ENCODE results near the gene EEF1A2. TPM values are rescaled to one million over a fixed set of nuclear protein-coding genes. Genes with fewer than 3 reads are reported as not detected.

Gene EEF1A2
- total and polyA plus RNA-seq, 2 experiments from 2014 or later = 1.3 to 37.1 TPM

DNA sequence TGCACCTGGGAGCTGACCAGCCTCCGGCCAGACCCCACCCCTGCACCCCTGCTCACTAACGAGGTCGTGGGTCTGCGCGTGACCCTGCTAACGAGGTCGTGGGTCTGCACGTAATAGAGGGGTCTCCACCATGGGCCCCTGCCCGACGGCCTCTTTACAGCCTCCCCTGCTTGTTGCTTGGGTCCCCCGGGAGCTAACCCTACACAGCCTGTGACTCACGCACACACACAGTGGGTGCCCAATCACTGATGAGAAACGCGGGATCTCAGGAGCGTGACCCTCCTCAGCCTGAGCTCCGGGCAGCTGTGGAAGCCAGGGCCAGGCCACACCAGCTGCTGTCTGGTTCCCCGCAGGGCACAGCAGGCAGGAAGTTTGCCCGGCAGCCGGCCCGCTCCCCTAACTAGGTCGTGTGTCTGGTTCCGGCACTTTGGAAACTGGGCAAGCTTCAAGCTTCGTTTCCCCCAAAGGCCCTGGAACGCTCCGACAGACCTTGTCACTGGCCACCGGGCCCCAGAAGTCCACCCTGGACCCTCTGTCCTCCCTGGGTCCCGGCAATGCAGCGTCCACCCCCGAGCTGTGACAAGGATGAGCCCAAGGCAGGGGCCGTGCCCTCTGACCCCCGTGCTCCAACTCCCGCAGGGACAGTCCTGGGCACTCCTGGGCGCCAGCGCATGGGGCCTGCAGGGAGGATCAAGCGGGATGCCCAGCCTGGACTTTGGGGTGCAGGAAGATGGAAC lies 37.5 kb upstream of the EEF1A2 start:
- H3K4me2 ChIP-seq = no peak overlapping the region
- TF ChIP-seq JUNB (IDR thresholded peaks at IDR 0.05; ENCODE audit: unreplicated experiment) (no peak), CREB1 (CRISPR knock-in tag; IDR thresholded peaks at IDR 0.05; ENCODE audit: low read depth) (no peak), ZNF114 (CRISPR knock-in tag; IDR thresholded peaks at IDR 0.05) (no peak), EZH2phosphoT487 (IDR thresholded peaks at IDR 0.05; ENCODE audit: unreplicated experiment) (no peak), ETS1 (IDR thresholded peaks at IDR 0.05) (no peak), REST (IDR thresholded peaks at IDR 0.05; ENCODE audit: unreplicated experiment) (no peak), ZNF331 (CRISPR knock-in tag; IDR thresholded peaks at IDR 0.05; ENCODE audit: low read depth) (no peak), EZH2 (IDR thresholded peaks at IDR 0.05; ENCODE audit: low read depth, unreplicated experiment) (no peak), NANOG (IDR thresholded peaks at IDR 0.05; ENCODE audit: borderline replicate concordance) (no peak), STAT1 (IDR thresholded peaks at IDR 0.05; ENCODE audit: unreplicated experiment) (no peak), POLR2AphosphoS5 (IDR thresholded peaks at IDR 0.05; ENCODE audit: low read depth) (no peak)
- TF ChIP-seq, protein P1, sequence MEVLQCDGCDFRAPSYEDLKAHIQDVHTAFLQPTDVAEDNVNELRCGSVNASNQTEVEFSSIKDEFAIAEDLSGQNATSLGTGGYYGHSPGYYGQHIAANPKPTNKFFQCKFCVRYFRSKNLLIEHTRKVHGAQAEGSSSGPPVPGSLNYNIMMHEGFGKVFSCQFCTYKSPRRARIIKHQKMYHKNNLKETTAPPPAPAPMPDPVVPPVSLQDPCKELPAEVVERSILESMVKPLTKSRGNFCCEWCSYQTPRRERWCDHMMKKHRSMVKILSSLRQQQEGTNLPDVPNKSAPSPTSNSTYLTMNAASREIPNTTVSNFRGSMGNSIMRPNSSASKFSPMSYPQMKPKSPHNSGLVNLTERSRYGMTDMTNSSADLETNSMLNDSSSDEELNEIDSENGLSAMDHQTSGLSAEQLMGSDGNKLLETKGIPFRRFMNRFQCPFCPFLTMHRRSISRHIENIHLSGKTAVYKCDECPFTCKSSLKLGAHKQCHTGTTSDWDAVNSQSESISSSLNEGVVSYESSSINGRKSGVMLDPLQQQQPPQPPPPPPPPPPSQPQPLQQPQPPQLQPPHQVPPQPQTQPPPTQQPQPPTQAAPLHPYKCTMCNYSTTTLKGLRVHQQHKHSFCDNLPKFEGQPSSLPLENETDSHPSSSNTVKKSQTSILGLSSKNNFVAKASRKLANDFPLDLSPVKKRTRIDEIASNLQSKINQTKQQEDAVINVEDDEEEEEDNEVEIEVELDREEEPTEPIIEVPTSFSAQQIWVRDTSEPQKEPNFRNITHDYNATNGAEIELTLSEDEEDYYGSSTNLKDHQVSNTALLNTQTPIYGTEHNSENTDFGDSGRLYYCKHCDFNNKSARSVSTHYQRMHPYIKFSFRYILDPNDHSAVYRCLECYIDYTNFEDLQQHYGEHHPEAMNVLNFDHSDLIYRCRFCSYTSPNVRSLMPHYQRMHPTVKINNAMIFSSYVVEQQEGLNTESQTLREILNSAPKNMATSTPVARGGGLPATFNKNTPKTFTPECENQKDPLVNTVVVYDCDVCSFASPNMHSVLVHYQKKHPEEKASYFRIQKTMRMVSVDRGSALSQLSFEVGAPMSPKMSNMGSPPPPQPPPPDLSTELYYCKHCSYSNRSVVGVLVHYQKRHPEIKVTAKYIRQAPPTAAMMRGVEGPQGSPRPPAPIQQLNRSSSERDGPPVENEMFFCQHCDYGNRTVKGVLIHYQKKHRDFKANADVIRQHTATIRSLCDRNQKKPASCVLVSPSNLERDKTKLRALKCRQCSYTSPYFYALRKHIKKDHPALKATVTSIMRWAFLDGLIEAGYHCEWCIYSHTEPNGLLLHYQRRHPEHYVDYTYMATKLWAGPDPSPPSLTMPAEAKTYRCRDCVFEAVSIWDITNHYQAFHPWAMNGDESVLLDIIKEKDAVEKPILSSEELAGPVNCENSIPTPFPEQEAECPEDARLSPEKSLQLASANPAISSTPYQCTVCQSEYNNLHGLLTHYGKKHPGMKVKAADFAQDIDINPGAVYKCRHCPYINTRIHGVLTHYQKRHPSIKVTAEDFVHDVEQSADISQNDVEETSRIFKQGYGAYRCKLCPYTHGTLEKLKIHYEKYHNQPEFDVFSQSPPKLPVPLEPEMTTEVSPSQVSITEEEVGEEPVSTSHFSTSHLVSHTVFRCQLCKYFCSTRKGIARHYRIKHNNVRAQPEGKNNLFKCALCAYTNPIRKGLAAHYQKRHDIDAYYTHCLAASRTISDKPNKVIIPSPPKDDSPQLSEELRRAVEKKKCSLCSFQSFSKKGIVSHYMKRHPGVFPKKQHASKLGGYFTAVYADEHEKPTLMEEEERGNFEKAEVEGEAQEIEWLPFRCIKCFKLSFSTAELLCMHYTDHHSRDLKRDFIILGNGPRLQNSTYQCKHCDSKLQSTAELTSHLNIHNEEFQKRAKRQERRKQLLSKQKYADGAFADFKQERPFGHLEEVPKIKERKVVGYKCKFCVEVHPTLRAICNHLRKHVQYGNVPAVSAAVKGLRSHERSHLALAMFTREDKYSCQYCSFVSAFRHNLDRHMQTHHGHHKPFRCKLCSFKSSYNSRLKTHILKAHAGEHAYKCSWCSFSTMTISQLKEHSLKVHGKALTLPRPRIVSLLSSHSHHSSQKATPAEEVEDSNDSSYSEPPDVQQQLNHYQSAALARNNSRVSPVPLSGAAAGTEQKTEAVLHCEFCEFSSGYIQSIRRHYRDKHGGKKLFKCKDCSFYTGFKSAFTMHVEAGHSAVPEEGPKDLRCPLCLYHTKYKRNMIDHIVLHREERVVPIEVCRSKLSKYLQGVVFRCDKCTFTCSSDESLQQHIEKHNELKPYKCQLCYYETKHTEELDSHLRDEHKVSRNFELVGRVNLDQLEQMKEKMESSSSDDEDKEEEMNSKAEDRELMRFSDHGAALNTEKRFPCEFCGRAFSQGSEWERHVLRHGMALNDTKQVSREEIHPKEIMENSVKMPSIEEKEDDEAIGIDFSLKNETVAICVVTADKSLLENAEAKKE (CRISPR knock-in tag; IDR thresholded peaks at IDR 0.05) = no peak
- TF ChIP-seq, protein P2, sequence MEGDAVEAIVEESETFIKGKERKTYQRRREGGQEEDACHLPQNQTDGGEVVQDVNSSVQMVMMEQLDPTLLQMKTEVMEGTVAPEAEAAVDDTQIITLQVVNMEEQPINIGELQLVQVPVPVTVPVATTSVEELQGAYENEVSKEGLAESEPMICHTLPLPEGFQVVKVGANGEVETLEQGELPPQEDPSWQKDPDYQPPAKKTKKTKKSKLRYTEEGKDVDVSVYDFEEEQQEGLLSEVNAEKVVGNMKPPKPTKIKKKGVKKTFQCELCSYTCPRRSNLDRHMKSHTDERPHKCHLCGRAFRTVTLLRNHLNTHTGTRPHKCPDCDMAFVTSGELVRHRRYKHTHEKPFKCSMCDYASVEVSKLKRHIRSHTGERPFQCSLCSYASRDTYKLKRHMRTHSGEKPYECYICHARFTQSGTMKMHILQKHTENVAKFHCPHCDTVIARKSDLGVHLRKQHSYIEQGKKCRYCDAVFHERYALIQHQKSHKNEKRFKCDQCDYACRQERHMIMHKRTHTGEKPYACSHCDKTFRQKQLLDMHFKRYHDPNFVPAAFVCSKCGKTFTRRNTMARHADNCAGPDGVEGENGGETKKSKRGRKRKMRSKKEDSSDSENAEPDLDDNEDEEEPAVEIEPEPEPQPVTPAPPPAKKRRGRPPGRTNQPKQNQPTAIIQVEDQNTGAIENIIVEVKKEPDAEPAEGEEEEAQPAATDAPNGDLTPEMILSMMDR (conservative IDR thresholded peaks at IDR 0.05; ENCODE audit: low read depth in 2 of 2) = no peak

More for the DNA sequence above, 37.5 kb upstream of the EEF1A2 start:
- Mint-ChIP-seq H3K27me3 (ENCODE audit: insufficient read depth, low read depth, poor library complexity) (peaks cover 12% of the 10 kb centered on the region), H3K36me3 (ENCODE audit: low read depth) (no peaks in the 10 kb centered on the region), H3K4me3 (no peak overlapping the region), H3K4me1 (peaks cover 5% of the 10 kb centered on the region; the same call in 2 of the 3 replicates), H3K9me3 (no peaks in the 10 kb centered on the region), H3K27ac (no peak overlapping the region)
- no peaks in the 10 kb centered on the region for H4K20me1 ChIP-seq (replicated peaks; ENCODE audit: insufficient read depth)
- no peak overlapping the region for H3K4me3 ChIP-seq
- H3K9me2 ChIP-seq (ENCODE audit: insufficient read depth) = no peaks in the 10 kb centered on the region
- no peak overlapping the region for H3K27ac ChIP-seq (ENCODE audit: low read depth)
- H3K27me3 ChIP-seq (ENCODE audit: insufficient read depth) = no peaks in the 10 kb centered on the region
- H3F3A ChIP-seq (replicated peaks; ENCODE audit: low read depth) = peaks cover 7% of the 10 kb centered on the region; the same call in 1 of the 2 replicates
- DNase-seq (ENCODE audit: low spot score) (no peak), ATAC-seq (no peak)
- no peaks in the 10 kb centered on the region for H3K36me3 ChIP-seq (ENCODE audit: insufficient read depth)
- H2AFZ ChIP-seq = no peak overlapping the region
- no peaks in the 10 kb centered on the region for H3K79me2 ChIP-seq (replicated peaks; ENCODE audit: insufficient read depth)
- H3K4me1 ChIP-seq (ENCODE audit: insufficient read depth) = no peaks in the 10 kb centered on the region

Data from GM23338 (cell line).